Measurements from ENCODE around the gene C5orf63.
"Not testable (repeated sequence)": the region's sequence is repeated elsewhere in the genome, so short reads cannot be mapped to it uniquely, and the experiment has no call there.

The C5orf63 gene

GRCh38 chr5:127030259-127031146 lies 42.8 kb downstream of the C5orf63 start, which contains the start of gene MARCHF3:
Gene MARCHF3, minus strand, starts transcription at chr5:127030558. Its CDS starts 112,387 bp downstream, at chr5:126918171.
- DNase-seq: peak; percentile 93

GRCh38 chr5:127029581-127030258 lies 43.6 kb downstream of the C5orf63 start:
- peak; percentile 45 for DNase-seq

GRCh38 chr5:127028822-127029457 lies 44.4 kb downstream of the C5orf63 start:
- no peak for DNase-seq

- DNase-seq: no peak
These were observed 45.8 kb downstream of the C5orf63 start for GRCh38 chr5:127027539-127027938.

GRCh38 chr5:127026166-127026565 lies 47.1 kb downstream of the C5orf63 start:
- no peak for DNase-seq

- no peak for DNase-seq
These were observed 47.8 kb downstream of the C5orf63 start for GRCh38 chr5:127025467-127025866.

- no peak for DNase-seq
These were observed 48.5 kb downstream of the C5orf63 start for GRCh38 chr5:127024821-127025220.

- not testable (repeated sequence) for DNase-seq
These were observed 49.6 kb downstream of the C5orf63 start for GRCh38 chr5:127023552-127024191.

GRCh38 chr5:127022846-127023245 lies 50.5 kb downstream of the C5orf63 start:
- DNase-seq: no peak

- DNase-seq: no peak
These were observed 53.4 kb downstream of the C5orf63 start for GRCh38 chr5:127019928-127020327.

- DNase-seq: not testable (repeated sequence)
These were observed 56.6 kb downstream of the C5orf63 start for GRCh38 chr5:127016722-127017121.

- DNase-seq: no peak
These were observed 57.6 kb downstream of the C5orf63 start for GRCh38 chr5:127015716-127016115.

- DNase-seq: no peak
These were observed 58.7 kb downstream of the C5orf63 start for GRCh38 chr5:127014573-127014972.

GRCh38 chr5:127013407-127013806 lies 59.9 kb downstream of the C5orf63 start:
- no peak for DNase-seq

- no peak for DNase-seq
These were observed 60.4 kb downstream of the C5orf63 start for GRCh38 chr5:127012916-127013315.

GRCh38 chr5:127011961-127012644 lies 61.2 kb downstream of the C5orf63 start:
- peak; percentile 4 for DNase-seq

- DNase-seq: no peak
These were observed 62.1 kb downstream of the C5orf63 start for GRCh38 chr5:127011153-127011552.

GRCh38 chr5:127010362-127010761 lies 62.9 kb downstream of the C5orf63 start:
- no peak for DNase-seq

GRCh38 chr5:127009784-127010183 lies 63.5 kb downstream of the C5orf63 start:
- no peak for DNase-seq

- no peak for DNase-seq
These were observed 64.9 kb downstream of the C5orf63 start for GRCh38 chr5:127008300-127008975.

GRCh38 chr5:127007522-127007921 lies 65.8 kb downstream of the C5orf63 start:
- DNase-seq: no peak

- no peak for DNase-seq
These were observed 66.6 kb downstream of the C5orf63 start for GRCh38 chr5:127006744-127007143.

Data from CD4-positive, alpha-beta T cell treated with Interleukin-21 for 1 hour (primary cell).